Measurements from ENCODE around the gene BNC1.

BNC1 gene

GRCh38 chr15:83299462-83299861 is 15.0 kb upstream of the BNC1 start:
- H3K9ac ChIP-seq (ENCODE audit: low read length): no peak overlapping the region
- no peak overlapping the region for H2BK5ac ChIP-seq (ENCODE audit: low read depth, low read length, poor library complexity, severe bottlenecking)
- no peak overlapping the region for H3K4me2 ChIP-seq (ENCODE audit: low read length, poor library complexity, severe bottlenecking)
- no peaks in the 10 kb centered on the region for H3K79me1 ChIP-seq (replicated peaks; ENCODE audit: low read length, poor library complexity, severe bottlenecking)
- no peaks in the 10 kb centered on the region for H3K9me3 ChIP-seq (ENCODE audit: control insufficient read depth, low read length)
- H3K27me3 ChIP-seq (ENCODE audit: control insufficient read depth in 1 of 2, insufficient read depth in 1 of 2, low read length in 2 of 2): no peaks in the 10 kb centered on the region
- no peak for DNase-seq
- H2BK120ac ChIP-seq (ENCODE audit: low read depth, low read length): no peak overlapping the region
- no peak overlapping the region for H2AK5ac ChIP-seq (ENCODE audit: low read length, severe bottlenecking)
- no peak overlapping the region for H3K18ac ChIP-seq (ENCODE audit: low read depth in 1 of 2, low read length in 2 of 2)
- H4K91ac ChIP-seq (ENCODE audit: low read length): no peak overlapping the region
- no peak overlapping the region for H3K27ac ChIP-seq (ENCODE audit: low read length, poor library complexity, severe bottlenecking)
- H3K4me3 ChIP-seq (ENCODE audit: insufficient read depth in 1 of 2, low read depth in 1 of 2, low read length in 2 of 2): no peak overlapping the region
- WGBS: 89% methylated on average over 3 of the region's 3 CpGs
- no peak overlapping the region for H2BK12ac ChIP-seq (ENCODE audit: low read length in 2 of 2)
- H3K23ac ChIP-seq (ENCODE audit: low read length in 2 of 2): no peak overlapping the region
- no peak overlapping the region for H3K14ac ChIP-seq (ENCODE audit: low read length in 2 of 2)
- H2BK15ac ChIP-seq (ENCODE audit: low read depth, poor library complexity, severe bottlenecking): peak overlapping the region; percentile 48
- no peaks in the 10 kb centered on the region for H3K36me3 ChIP-seq (ENCODE audit: control insufficient read depth in 1 of 2, insufficient read depth in 2 of 2, low read depth in 1 of 2, low read length in 2 of 2)
- H3K4ac ChIP-seq (ENCODE audit: low read depth in 1 of 2, low read length in 2 of 2): no peak overlapping the region
- H4K8ac ChIP-seq (ENCODE audit: low read length): no peak overlapping the region
- H2AFZ ChIP-seq (ENCODE audit: low read depth, low read length): no peak overlapping the region
- H3K4me1 ChIP-seq (ENCODE audit: control insufficient read depth, insufficient read depth, low read depth, low read length): no peaks in the 10 kb centered on the region

GRCh38 chr15:83295417-83295816 is 11.0 kb upstream of the BNC1 start:
- Histone ChIP-seq H2BK12ac (ENCODE audit: low read length in 2 of 2) (no peak overlapping the region), H2BK15ac (ENCODE audit: low read depth, poor library complexity, severe bottlenecking) (no peak overlapping the region), H3K27ac (ENCODE audit: low read length, poor library complexity, severe bottlenecking) (no peak overlapping the region), H3K27me3 (ENCODE audit: control insufficient read depth in 1 of 2, insufficient read depth in 1 of 2, low read length in 2 of 2) (no peaks in the 10 kb centered on the region), H3K9ac (ENCODE audit: low read length) (no peak overlapping the region), H3K4me3 (ENCODE audit: insufficient read depth in 1 of 2, low read depth in 1 of 2, low read length in 2 of 2) (no peak overlapping the region), H3K36me3 (ENCODE audit: control insufficient read depth in 1 of 2, insufficient read depth in 2 of 2, low read depth in 1 of 2, low read length in 2 of 2) (no peaks in the 10 kb centered on the region), H2BK5ac (ENCODE audit: low read depth, low read length, poor library complexity, severe bottlenecking) (no peak overlapping the region), H3K4me1 (ENCODE audit: control insufficient read depth, insufficient read depth, low read depth, low read length) (peaks cover 1% of the 10 kb centered on the region), H3K14ac (ENCODE audit: low read length in 2 of 2) (no peak overlapping the region), H3K23ac (ENCODE audit: low read length in 2 of 2) (no peak overlapping the region), H2AFZ (ENCODE audit: low read depth, low read length) (no peak overlapping the region), H3K18ac (ENCODE audit: low read depth in 1 of 2, low read length in 2 of 2) (no peak overlapping the region), H3K4ac (ENCODE audit: low read depth in 1 of 2, low read length in 2 of 2) (no peak overlapping the region), H2BK120ac (ENCODE audit: low read depth, low read length) (no peak overlapping the region), H3K79me1 (replicated peaks; ENCODE audit: low read length, poor library complexity, severe bottlenecking) (no peaks in the 10 kb centered on the region), H3K4me2 (ENCODE audit: low read length, poor library complexity, severe bottlenecking) (no peak overlapping the region), H3K9me3 (ENCODE audit: control insufficient read depth, low read length) (no peaks in the 10 kb centered on the region), H4K91ac (ENCODE audit: low read length) (no peak overlapping the region), H2AK5ac (ENCODE audit: low read length, severe bottlenecking) (no peak overlapping the region), H4K8ac (ENCODE audit: low read length) (no peak overlapping the region)
- 96% methylated on average over 5 of the region's 6 CpGs for WGBS
- DNase-seq: no peak

GRCh38 chr15:83293201-83293600 is 8.7 kb upstream of the BNC1 start:
- no peak for DNase-seq
- H3K36me3 ChIP-seq (ENCODE audit: control insufficient read depth in 1 of 2, insufficient read depth in 2 of 2, low read depth in 1 of 2, low read length in 2 of 2): no peaks in the 10 kb centered on the region
- no peak overlapping the region for H3K4me3 ChIP-seq (ENCODE audit: insufficient read depth in 1 of 2, low read depth in 1 of 2, low read length in 2 of 2)
- H4K8ac ChIP-seq (ENCODE audit: low read length): no peak overlapping the region
- WGBS: 95% methylated on average over 1 of the region's 1 CpG
- no peak overlapping the region for H3K4ac ChIP-seq (ENCODE audit: low read depth in 1 of 2, low read length in 2 of 2)
- no peak overlapping the region for H2AK5ac ChIP-seq (ENCODE audit: low read length, severe bottlenecking)
- H2BK5ac ChIP-seq (ENCODE audit: low read depth, low read length, poor library complexity, severe bottlenecking): no peak overlapping the region
- H3K4me2 ChIP-seq (ENCODE audit: low read length, poor library complexity, severe bottlenecking): no peak overlapping the region
- H2BK15ac ChIP-seq (ENCODE audit: low read depth, poor library complexity, severe bottlenecking): no peak overlapping the region
- no peak overlapping the region for H2BK120ac ChIP-seq (ENCODE audit: low read depth, low read length)
- no peak overlapping the region for H2BK12ac ChIP-seq (ENCODE audit: low read length in 2 of 2)
- no peaks in the 10 kb centered on the region for H3K27me3 ChIP-seq (ENCODE audit: control insufficient read depth in 1 of 2, insufficient read depth in 1 of 2, low read length in 2 of 2)
- no peak overlapping the region for H3K9ac ChIP-seq (ENCODE audit: low read length)
- no peak overlapping the region for H3K27ac ChIP-seq (ENCODE audit: low read length, poor library complexity, severe bottlenecking)
- peaks cover 8% of the 10 kb centered on the region for H3K4me1 ChIP-seq (ENCODE audit: control insufficient read depth, insufficient read depth, low read depth, low read length)
- H3K23ac ChIP-seq (ENCODE audit: low read length in 2 of 2): no peak overlapping the region
- H3K18ac ChIP-seq (ENCODE audit: low read depth in 1 of 2, low read length in 2 of 2): no peak overlapping the region
- H3K79me1 ChIP-seq (replicated peaks; ENCODE audit: low read length, poor library complexity, severe bottlenecking): peaks cover 4% of the 10 kb centered on the region
- no peak overlapping the region for H3K14ac ChIP-seq (ENCODE audit: low read length in 2 of 2)
- H4K91ac ChIP-seq (ENCODE audit: low read length): no peak overlapping the region
- H3K9me3 ChIP-seq (ENCODE audit: control insufficient read depth, low read length): no peaks in the 10 kb centered on the region
- H2AFZ ChIP-seq (ENCODE audit: low read depth, low read length): no peak overlapping the region

GRCh38 chr15:83292317-83292716 is 7.9 kb upstream of the BNC1 start:
- WGBS: 67% methylated on average over 5 of the region's 5 CpGs
- H3K27me3 ChIP-seq (ENCODE audit: control insufficient read depth in 1 of 2, insufficient read depth in 1 of 2, low read length in 2 of 2): no peaks in the 10 kb centered on the region
- H2BK15ac ChIP-seq (ENCODE audit: low read depth, poor library complexity, severe bottlenecking): no peak overlapping the region
- no peak overlapping the region for H2AK5ac ChIP-seq (ENCODE audit: low read length, severe bottlenecking)
- DNase-seq: no peak
- no peak overlapping the region for H4K8ac ChIP-seq (ENCODE audit: low read length)
- no peak overlapping the region for H4K91ac ChIP-seq (ENCODE audit: low read length)
- no peak overlapping the region for H3K27ac ChIP-seq (ENCODE audit: low read length, poor library complexity, severe bottlenecking)
- peaks cover 11% of the 10 kb centered on the region for H3K4me1 ChIP-seq (ENCODE audit: control insufficient read depth, insufficient read depth, low read depth, low read length)
- no peak overlapping the region for H3K23ac ChIP-seq (ENCODE audit: low read length in 2 of 2)
- H3K18ac ChIP-seq (ENCODE audit: low read depth in 1 of 2, low read length in 2 of 2): no peak overlapping the region
- H2AFZ ChIP-seq (ENCODE audit: low read depth, low read length): no peak overlapping the region
- H2BK120ac ChIP-seq (ENCODE audit: low read depth, low read length): no peak overlapping the region
- H3K14ac ChIP-seq (ENCODE audit: low read length in 2 of 2): no peak overlapping the region
- H3K4ac ChIP-seq (ENCODE audit: low read depth in 1 of 2, low read length in 2 of 2): no peak overlapping the region
- H3K79me1 ChIP-seq (replicated peaks; ENCODE audit: low read length, poor library complexity, severe bottlenecking): peaks cover 4% of the 10 kb centered on the region
- H3K4me3 ChIP-seq (ENCODE audit: insufficient read depth in 1 of 2, low read depth in 1 of 2, low read length in 2 of 2): no peak overlapping the region
- no peak overlapping the region for H2BK5ac ChIP-seq (ENCODE audit: low read depth, low read length, poor library complexity, severe bottlenecking)
- H3K9ac ChIP-seq (ENCODE audit: low read length): no peak overlapping the region
- no peak overlapping the region for H2BK12ac ChIP-seq (ENCODE audit: low read length in 2 of 2)
- H3K4me2 ChIP-seq (ENCODE audit: low read length, poor library complexity, severe bottlenecking): no peak overlapping the region
- no peaks in the 10 kb centered on the region for H3K9me3 ChIP-seq (ENCODE audit: control insufficient read depth, low read length)
- H3K36me3 ChIP-seq (ENCODE audit: control insufficient read depth in 1 of 2, insufficient read depth in 2 of 2, low read depth in 1 of 2, low read length in 2 of 2): no peaks in the 10 kb centered on the region

Data from mesenchymal stem cell (in vitro differentiated cells and primary cell).